ENCODE results near the gene BRWD1. TPM values are rescaled to one million over a fixed set of nuclear protein-coding genes. Genes with fewer than 3 reads are reported as not detected.
"Not testable (repeated sequence)": the region's sequence is repeated elsewhere in the genome, so short reads cannot be mapped to it uniquely, and the experiment has no call there.

The BRWD1 gene
- total RNA-seq, 4 donors from 2014 or later, result 63.8 to 281 (median 103) TPM

- H3K4me3 ChIP-seq, result no peak overlapping the region
- H3K4me1 ChIP-seq, result no peaks in the 10 kb centered on the region
- in situ Hi-C loops (cut with MboI; ENCODE audit: low pct_ligation_motif_present in 1 of 4, low pct_unique_long_range_greater_than_20kb in 1 of 4, low sequenced_read_pairs in 3 of 4) (no loop called here), intact Hi-C loops (cut with DNase I; ENCODE audit: low total_unique reads) (no loop called here)
- TF ChIP-seq POLR2A (IDR thresholded peaks at IDR 0.05), result no peak
- no peak for TF ChIP-seq EP300 (IDR thresholded peaks at IDR 0.05; ENCODE audit: low read depth)
- no peak for TF ChIP-seq POLR2AphosphoS5 (IDR thresholded peaks at IDR 0.05)
- no peak for TF ChIP-seq CTCF (IDR thresholded peaks at IDR 0.05)
- H3K9me3 ChIP-seq, result no peaks in the 10 kb centered on the region
- 89 to 95% methylated on average over 2 to 3 of the region's 3 CpGs for WGBS, 2 donors (ENCODE audit: low coverage in 1 of 2)
- no peak overlapping the region for H3K27ac ChIP-seq
- peaks cover 0 to 46% (median 22%) of the 10 kb centered on the region in 4 donors for H3K36me3 ChIP-seq
- H3K27me3 ChIP-seq, result no peaks in the 10 kb centered on the region
- DNase-seq, result no peak
Measured at GRCh38 chr21:39221997-39222486, 91.4 kb downstream of the BRWD1 start.

- no peaks in the 10 kb centered on the region for H3K27me3 ChIP-seq
- H3K4me3 ChIP-seq, result no peak overlapping the region
- H3K9me3 ChIP-seq, result no peaks in the 10 kb centered on the region
- intact Hi-C loops (cut with DNase I; ENCODE audit: low total_unique reads), result no loop called here
- in situ Hi-C loops (cut with MboI; ENCODE audit: low pct_ligation_motif_present in 1 of 4, low pct_unique_long_range_greater_than_20kb in 1 of 4, low sequenced_read_pairs in 3 of 4), result no loop called here
- 84 to 100% methylated on average over 1 to 7 of the region's 7 CpGs for WGBS, 2 donors (ENCODE audit: low coverage in 1 of 2)
- H3K27ac ChIP-seq, result no peak overlapping the region
- H3K4me1 ChIP-seq, result no peaks in the 10 kb centered on the region
- no peak for DNase-seq
- TF ChIP-seq POLR2AphosphoS5 (IDR thresholded peaks at IDR 0.05) (no peak), CTCF (IDR thresholded peaks at IDR 0.05) (no peak), POLR2A (IDR thresholded peaks at IDR 0.05) (no peak), EP300 (IDR thresholded peaks at IDR 0.05; ENCODE audit: low read depth) (no peak)
- H3K36me3 ChIP-seq, result peaks cover 0 to 41% (median 20%) of the 10 kb centered on the region in 4 donors
Measured at GRCh38 chr21:39221282-39221996, 92.0 kb downstream of the BRWD1 start.

- intact Hi-C loops (cut with DNase I; ENCODE audit: low total_unique reads); DNase-seq; H3K27ac ChIP-seq; in situ Hi-C loops (cut with MboI; ENCODE audit: low pct_ligation_motif_present in 1 of 4, low pct_unique_long_range_greater_than_20kb in 1 of 4, low sequenced_read_pairs in 3 of 4); H3K4me1 ChIP-seq; H3K4me3 ChIP-seq; H3K9me3 ChIP-seq; H3K27me3 ChIP-seq: not testable (repeated sequence)
- WGBS, 2 donors (ENCODE audit: low coverage in 1 of 2), result 70 to 98% methylated on average over 1 to 2 of the region's 2 CpGs
- peaks cover 0 to 41% (median 20%) of the 10 kb centered on the region in 4 donors for H3K36me3 ChIP-seq
Measured at GRCh38 chr21:39220875-39221274, 92.6 kb downstream of the BRWD1 start.

- peaks cover 0 to 47% (median 21%) of the 10 kb centered on the region in 4 donors for H3K36me3 ChIP-seq
- 82 to 100% methylated on average over 1 to 3 of the region's 3 CpGs for WGBS, 2 donors (ENCODE audit: low coverage in 1 of 2)
- TF ChIP-seq POLR2A (IDR thresholded peaks at IDR 0.05) (no peak), EP300 (IDR thresholded peaks at IDR 0.05; ENCODE audit: low read depth) (no peak), POLR2AphosphoS5 (IDR thresholded peaks at IDR 0.05) (no peak), CTCF (IDR thresholded peaks at IDR 0.05) (no peak)
Measured at GRCh38 chr21:39220150-39220549, 93.3 kb downstream of the BRWD1 start.

More at GRCh38 chr21:39220150-39220549, 93.3 kb downstream of the BRWD1 start:
- intact Hi-C loops (cut with DNase I; ENCODE audit: low total_unique reads), result no loop called here
- no peak overlapping the region for H3K4me3 ChIP-seq
- DNase-seq, result no peak
- H3K9me3 ChIP-seq, result no peaks in the 10 kb centered on the region
- in situ Hi-C loops (cut with MboI; ENCODE audit: low pct_ligation_motif_present in 1 of 4, low pct_unique_long_range_greater_than_20kb in 1 of 4, low sequenced_read_pairs in 3 of 4), result no loop called here
- H3K27me3 ChIP-seq, result no peaks in the 10 kb centered on the region
- H3K27ac ChIP-seq, result no peak overlapping the region
- no peaks in the 10 kb centered on the region for H3K4me1 ChIP-seq

Data from transverse colon (tissue), 4 donors.